Measurements from ENCODE around the gene NCEH1. TPM values are rescaled to one million over a fixed set of nuclear protein-coding genes. Genes with fewer than 3 reads are reported as not detected.

The NCEH1 gene
- total RNA-seq, 1 experiment from 2014 or later = 4.7 TPM

DNA sequence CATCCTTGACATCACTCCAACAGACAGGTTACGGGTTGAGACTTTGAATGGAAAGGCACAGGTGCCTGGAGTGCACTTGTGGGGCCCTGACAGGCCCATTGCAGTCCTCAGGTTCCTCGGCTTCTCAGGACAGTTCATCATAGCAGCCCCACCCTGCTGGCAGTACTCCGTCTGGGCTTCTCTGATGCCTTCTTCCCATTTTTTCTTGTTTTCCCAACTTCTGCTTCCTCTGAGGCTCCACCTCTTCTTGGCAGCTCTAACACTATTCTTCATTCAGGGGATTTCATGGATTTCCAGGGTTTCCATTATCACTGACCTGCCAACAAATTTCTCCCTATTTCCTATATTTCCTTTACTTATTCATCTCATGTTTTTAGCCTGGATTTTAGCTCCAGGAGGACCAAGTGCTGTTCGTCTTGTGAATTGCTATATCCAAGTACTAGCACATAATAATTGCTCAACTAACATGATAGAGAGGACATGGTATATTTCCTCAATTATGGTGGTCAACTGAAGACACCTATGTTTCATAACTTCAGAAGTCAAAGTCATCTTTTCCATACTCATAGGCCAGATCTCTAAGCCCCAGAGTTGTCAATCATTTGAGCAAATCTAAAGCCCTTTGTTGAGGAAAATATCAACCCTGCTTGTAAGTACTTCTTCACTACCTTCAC lies 16.2 kb downstream of the NCEH1 start:
- no peaks in the 10 kb centered on the region for H3K36me3 ChIP-seq (ENCODE audit: insufficient read depth, low read length)
- no peak overlapping the region for H3K4me3 ChIP-seq (ENCODE audit: low read length)
- H3K79me2 ChIP-seq (ENCODE audit: low read length) = no peaks in the 10 kb centered on the region
- H3K27me3 ChIP-seq (ENCODE audit: low read length) = no peaks in the 10 kb centered on the region
- no peak overlapping the region for H2AFZ ChIP-seq (ENCODE audit: low read length)
- no peak overlapping the region for H3K9ac ChIP-seq (ENCODE audit: low read length)
- no peaks in the 10 kb centered on the region for H3K9me2 ChIP-seq (replicated peaks; ENCODE audit: insufficient read depth, low read length)
- no peak for DNase-seq
- peaks cover 11% of the 10 kb centered on the region for H4K20me1 ChIP-seq (ENCODE audit: insufficient read depth, low read depth, low read length)
- H3K4me2 ChIP-seq (ENCODE audit: low read depth, low read length, poor library complexity, severe bottlenecking) = no peak overlapping the region
- no peaks in the 10 kb centered on the region for H3K9me3 ChIP-seq (ENCODE audit: low read length)
- no peak overlapping the region for H3K27ac ChIP-seq (ENCODE audit: low read length)
- no peaks in the 10 kb centered on the region for H3K4me1 ChIP-seq (ENCODE audit: low read length)

DNA sequence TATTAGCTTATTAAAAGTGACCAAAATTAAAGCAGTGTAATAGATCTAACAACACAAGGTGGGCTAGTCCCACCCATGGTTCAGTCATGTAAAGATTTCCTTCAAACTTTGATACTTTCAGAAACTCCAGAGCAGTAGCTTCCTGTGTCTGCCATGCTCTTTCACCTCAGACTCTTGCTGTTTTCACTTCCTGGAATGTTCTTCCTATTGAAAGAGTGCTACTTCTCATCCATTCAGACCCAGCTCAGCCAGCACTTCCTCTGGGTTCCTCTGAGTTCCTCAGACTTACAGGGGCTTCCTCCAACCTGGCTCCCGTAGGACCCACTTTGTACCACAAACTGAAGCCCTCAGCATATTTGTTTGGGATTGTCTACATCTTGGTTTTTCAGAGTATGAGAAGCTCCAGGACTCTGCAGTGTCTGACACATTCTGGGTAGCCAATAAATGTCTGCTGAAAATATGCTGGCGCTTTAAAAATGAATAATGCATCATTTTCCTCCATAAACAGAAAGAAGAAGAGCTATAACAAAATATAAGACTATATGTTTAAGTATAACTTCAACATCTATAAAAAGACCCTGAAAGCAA lies 18.0 kb downstream of the NCEH1 start:
- Histone ChIP-seq H3K4me1 (ENCODE audit: low read length) (no peaks in the 10 kb centered on the region), H3K79me2 (ENCODE audit: low read length) (no peaks in the 10 kb centered on the region), H2AFZ (ENCODE audit: low read length) (no peak overlapping the region), H3K27me3 (ENCODE audit: low read length) (no peaks in the 10 kb centered on the region), H4K20me1 (ENCODE audit: insufficient read depth, low read depth, low read length) (peaks cover 5% of the 10 kb centered on the region), H3K4me3 (ENCODE audit: low read length) (no peak overlapping the region), H3K36me3 (ENCODE audit: insufficient read depth, low read length) (no peaks in the 10 kb centered on the region), H3K9me3 (ENCODE audit: low read length) (no peaks in the 10 kb centered on the region), H3K9me2 (replicated peaks; ENCODE audit: insufficient read depth, low read length) (no peaks in the 10 kb centered on the region), H3K9ac (ENCODE audit: low read length) (no peak overlapping the region), H3K4me2 (ENCODE audit: low read depth, low read length, poor library complexity, severe bottlenecking) (no peak overlapping the region), H3K27ac (ENCODE audit: low read length) (no peak overlapping the region)
- DNase-seq = no peak

DNA sequence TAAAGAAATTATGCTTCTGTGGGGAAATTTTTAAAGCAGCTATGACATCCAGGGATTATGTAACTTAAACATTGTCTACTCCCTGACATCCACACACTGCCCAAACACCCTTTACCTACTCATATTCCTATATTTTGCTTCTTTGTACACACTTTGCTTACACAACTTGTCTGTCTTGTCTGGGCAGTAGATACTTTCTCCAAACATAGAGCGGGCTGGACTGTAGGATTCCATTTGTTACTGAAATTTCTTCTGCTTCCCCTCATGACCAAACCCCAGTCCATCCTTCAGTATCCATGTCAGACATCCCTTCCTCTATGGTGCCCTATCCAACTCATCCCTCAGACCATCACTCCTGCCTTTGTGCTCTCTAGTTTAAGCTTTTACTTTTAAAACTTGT lies 19.9 kb downstream of the NCEH1 start:
- no peak for DNase-seq
- no peaks in the 10 kb centered on the region for H3K79me2 ChIP-seq (ENCODE audit: low read length)
- peaks cover 8% of the 10 kb centered on the region for H4K20me1 ChIP-seq (ENCODE audit: insufficient read depth, low read depth, low read length)
- no peak overlapping the region for H3K4me2 ChIP-seq (ENCODE audit: low read depth, low read length, poor library complexity, severe bottlenecking)
- no peak overlapping the region for H3K27ac ChIP-seq (ENCODE audit: low read length)
- H3K4me3 ChIP-seq (ENCODE audit: low read length) = no peak overlapping the region
- H3K36me3 ChIP-seq (ENCODE audit: insufficient read depth, low read length) = no peaks in the 10 kb centered on the region
- H3K4me1 ChIP-seq (ENCODE audit: low read length) = no peaks in the 10 kb centered on the region
- no peak overlapping the region for H2AFZ ChIP-seq (ENCODE audit: low read length)
- H3K9me3 ChIP-seq (ENCODE audit: low read length) = no peaks in the 10 kb centered on the region
- H3K9ac ChIP-seq (ENCODE audit: low read length) = no peak overlapping the region
- no peaks in the 10 kb centered on the region for H3K27me3 ChIP-seq (ENCODE audit: low read length)
- no peaks in the 10 kb centered on the region for H3K9me2 ChIP-seq (replicated peaks; ENCODE audit: insufficient read depth, low read length)

DNA sequence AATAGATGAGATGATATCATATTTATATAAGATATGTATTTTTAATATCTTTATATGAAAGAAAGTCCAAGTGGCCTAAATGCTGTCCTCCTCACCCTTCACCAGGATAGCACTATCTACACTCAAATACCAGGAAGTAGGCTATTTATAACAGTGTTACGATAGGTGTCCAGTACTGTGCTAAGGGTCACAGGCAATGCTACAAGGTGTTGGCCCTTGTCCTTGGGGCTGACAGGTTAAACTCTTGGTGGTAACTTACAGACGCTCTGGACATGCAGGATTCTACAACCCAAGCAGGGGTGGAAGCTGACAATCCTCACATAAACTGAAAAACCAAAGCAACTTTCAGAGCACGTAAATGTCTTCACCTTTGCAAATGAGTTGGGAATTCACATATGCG lies 22.3 kb downstream of the NCEH1 start:
- no peak overlapping the region for H3K4me2 ChIP-seq (ENCODE audit: low read depth, low read length, poor library complexity, severe bottlenecking)
- 0 out of 2 replicates have a peak, but pooled peaks cover 4% of the 10 kb centered on the region for H4K20me1 ChIP-seq (ENCODE audit: insufficient read depth, low read depth, low read length)
- H3K27me3 ChIP-seq (ENCODE audit: low read length) = no peaks in the 10 kb centered on the region
- H3K79me2 ChIP-seq (ENCODE audit: low read length) = no peaks in the 10 kb centered on the region
- H2AFZ ChIP-seq (ENCODE audit: low read length) = no peak overlapping the region
- H3K4me3 ChIP-seq (ENCODE audit: low read length) = no peak overlapping the region
- H3K4me1 ChIP-seq (ENCODE audit: low read length) = no peaks in the 10 kb centered on the region
- H3K27ac ChIP-seq (ENCODE audit: low read length) = no peak overlapping the region
- no peaks in the 10 kb centered on the region for H3K9me2 ChIP-seq (replicated peaks; ENCODE audit: insufficient read depth, low read length)
- H3K9me3 ChIP-seq (ENCODE audit: low read length) = no peaks in the 10 kb centered on the region
- H3K9ac ChIP-seq (ENCODE audit: low read length) = no peak overlapping the region
- no peak for DNase-seq
- no peaks in the 10 kb centered on the region for H3K36me3 ChIP-seq (ENCODE audit: insufficient read depth, low read length)

DNA sequence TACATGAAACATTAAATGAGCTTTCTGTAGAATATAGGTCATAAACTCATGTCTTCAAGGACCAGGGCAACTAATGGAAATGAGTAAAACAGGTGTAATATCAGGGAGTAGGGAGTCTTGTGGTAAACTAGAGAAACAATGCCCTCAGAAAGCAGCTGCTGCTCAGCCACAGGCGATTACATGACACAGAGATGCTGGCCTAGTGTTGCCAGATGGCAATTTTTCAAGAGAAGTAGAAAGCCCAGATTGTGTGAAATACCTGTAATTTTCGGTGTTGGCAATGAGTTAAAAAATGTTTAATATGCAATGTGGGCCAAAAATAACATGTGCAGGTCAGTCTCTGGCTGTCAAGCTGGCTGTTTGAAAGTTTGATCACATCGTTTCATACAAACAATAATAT lies 23.4 kb downstream of the NCEH1 start:
- Histone ChIP-seq H3K79me2 (ENCODE audit: low read length) (no peaks in the 10 kb centered on the region), H3K4me1 (ENCODE audit: low read length) (no peaks in the 10 kb centered on the region), H3K4me3 (ENCODE audit: low read length) (no peak overlapping the region), H3K27me3 (ENCODE audit: low read length) (no peaks in the 10 kb centered on the region), H3K27ac (ENCODE audit: low read length) (no peak overlapping the region), H3K9ac (ENCODE audit: low read length) (no peak overlapping the region), H3K9me3 (ENCODE audit: low read length) (no peaks in the 10 kb centered on the region), H3K36me3 (ENCODE audit: insufficient read depth, low read length) (no peaks in the 10 kb centered on the region), H4K20me1 (ENCODE audit: insufficient read depth, low read depth, low read length) (0 out of 2 replicates have a peak, but pooled peaks cover 4% of the 10 kb centered on the region), H3K4me2 (ENCODE audit: low read depth, low read length, poor library complexity, severe bottlenecking) (no peak overlapping the region), H2AFZ (ENCODE audit: low read length) (no peak overlapping the region), H3K9me2 (replicated peaks; ENCODE audit: insufficient read depth, low read length) (no peaks in the 10 kb centered on the region)
- no peak for DNase-seq

DNA sequence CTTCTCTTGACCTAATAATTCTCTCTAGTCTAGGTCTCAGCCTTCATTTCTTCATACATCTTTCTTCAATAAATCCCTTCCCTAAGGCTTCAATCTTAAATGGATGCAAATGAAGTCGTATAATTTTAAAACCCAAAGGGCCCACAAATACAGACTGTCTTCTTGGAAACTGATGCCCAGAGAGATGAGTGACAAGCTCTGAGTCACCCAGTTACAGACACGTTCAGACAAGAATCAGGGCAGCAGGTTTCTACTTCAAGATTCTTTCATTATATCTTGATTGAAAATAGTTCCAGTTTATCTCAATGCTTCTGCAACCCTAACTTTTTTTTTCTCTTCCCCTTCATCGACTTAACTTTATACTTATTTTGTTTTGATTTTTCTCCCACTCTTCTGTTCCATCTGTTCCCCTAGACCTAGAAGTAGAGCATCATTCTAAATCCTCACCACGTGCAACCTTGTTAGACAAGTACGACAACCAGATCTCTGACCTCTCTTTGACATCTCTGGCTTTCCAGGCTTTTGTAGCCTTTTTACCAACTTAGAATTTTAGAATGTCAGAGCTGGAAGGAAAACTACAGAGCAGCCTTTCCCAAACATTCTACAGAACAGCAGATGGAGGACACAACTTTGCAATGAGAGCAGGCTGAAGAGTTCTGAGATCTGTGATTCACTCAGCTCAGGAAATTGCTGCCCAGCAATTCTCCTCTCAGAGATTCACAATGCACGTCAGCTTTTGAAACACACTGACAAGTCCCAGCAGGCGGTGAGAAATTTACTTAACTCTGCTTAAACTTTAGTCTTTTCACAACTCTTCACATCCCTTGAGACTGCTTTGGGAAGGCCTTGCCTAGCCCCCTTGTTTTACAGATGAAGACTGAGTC lies 25.3 kb downstream of the NCEH1 start:
- Histone ChIP-seq H3K9me2 (replicated peaks; ENCODE audit: insufficient read depth, low read length) (no peaks in the 10 kb centered on the region), H3K4me2 (ENCODE audit: low read depth, low read length, poor library complexity, severe bottlenecking) (no peak overlapping the region), H3K27ac (ENCODE audit: low read length) (no peak overlapping the region), H3K27me3 (ENCODE audit: low read length) (no peaks in the 10 kb centered on the region), H3K4me1 (ENCODE audit: low read length) (no peaks in the 10 kb centered on the region), H3K79me2 (ENCODE audit: low read length) (no peaks in the 10 kb centered on the region), H2AFZ (ENCODE audit: low read length) (no peak overlapping the region), H3K4me3 (ENCODE audit: low read length) (no peak overlapping the region), H4K20me1 (ENCODE audit: insufficient read depth, low read depth, low read length) (0 out of 2 replicates have a peak, but pooled peaks cover 4% of the 10 kb centered on the region), H3K36me3 (ENCODE audit: insufficient read depth, low read length) (no peaks in the 10 kb centered on the region), H3K9me3 (ENCODE audit: low read length) (no peaks in the 10 kb centered on the region), H3K9ac (ENCODE audit: low read length) (no peak overlapping the region)
- DNase-seq = no peak

DNA sequence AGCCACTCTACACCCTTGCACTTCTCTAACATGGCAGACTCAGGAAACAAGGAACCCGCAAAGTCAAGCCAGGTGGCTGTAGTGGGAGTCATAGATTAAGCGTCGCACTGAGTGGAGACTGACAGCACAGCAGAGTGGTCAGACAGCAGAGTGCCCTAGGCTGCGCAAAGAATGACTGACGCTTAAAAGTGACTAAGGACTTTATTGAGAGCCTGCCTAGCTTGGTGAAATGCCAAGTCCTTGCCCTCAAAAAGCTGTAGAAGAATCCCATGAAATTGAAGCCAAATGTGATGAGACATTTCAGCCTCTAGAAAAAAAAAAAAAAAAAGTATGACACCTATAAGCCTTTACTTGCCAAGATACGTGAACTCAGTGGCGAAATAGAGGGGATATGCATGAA lies 30.2 kb downstream of the NCEH1 start:
- H3K27ac ChIP-seq (ENCODE audit: low read length) = no peak overlapping the region
- no peak overlapping the region for H3K4me2 ChIP-seq (ENCODE audit: low read depth, low read length, poor library complexity, severe bottlenecking)
- H3K9me3 ChIP-seq (ENCODE audit: low read length) = no peaks in the 10 kb centered on the region
- H3K9ac ChIP-seq (ENCODE audit: low read length) = no peak overlapping the region
- H4K20me1 ChIP-seq (ENCODE audit: insufficient read depth, low read depth, low read length) = peaks cover 5% of the 10 kb centered on the region; the same call in 1 of the 2 replicates
- H3K36me3 ChIP-seq (ENCODE audit: insufficient read depth, low read length) = no peaks in the 10 kb centered on the region
- no peak overlapping the region for H3K4me3 ChIP-seq (ENCODE audit: low read length)
- no peaks in the 10 kb centered on the region for H3K27me3 ChIP-seq (ENCODE audit: low read length)
- no peak for DNase-seq
- no peaks in the 10 kb centered on the region for H3K4me1 ChIP-seq (ENCODE audit: low read length)
- no peaks in the 10 kb centered on the region for H3K9me2 ChIP-seq (replicated peaks; ENCODE audit: insufficient read depth, low read length)
- H2AFZ ChIP-seq (ENCODE audit: low read length) = no peak overlapping the region
- no peaks in the 10 kb centered on the region for H3K79me2 ChIP-seq (ENCODE audit: low read length)

DNA sequence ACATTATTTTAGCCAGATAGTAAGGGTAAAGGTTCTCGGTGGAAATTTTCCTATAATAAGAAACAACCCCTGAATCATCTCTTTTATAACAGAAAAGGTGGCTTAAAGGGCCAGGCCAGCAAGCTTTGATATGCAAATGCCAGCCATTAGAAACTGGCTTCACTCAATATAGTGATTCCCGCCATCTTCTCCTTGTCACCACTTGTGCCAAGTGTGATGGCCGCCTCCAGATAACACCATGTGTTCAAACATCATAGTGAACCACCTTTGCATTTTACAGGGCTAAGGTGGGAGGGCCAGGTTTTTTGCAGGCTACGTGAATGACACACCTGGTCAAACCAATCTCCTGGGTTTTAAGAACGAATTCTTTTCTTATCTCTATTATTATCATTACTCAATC lies 31.3 kb downstream of the NCEH1 start:
- Histone ChIP-seq H3K4me3 (ENCODE audit: low read length) (no peak overlapping the region), H2AFZ (ENCODE audit: low read length) (no peak overlapping the region), H4K20me1 (ENCODE audit: insufficient read depth, low read depth, low read length) (peaks cover 5% of the 10 kb centered on the region; the same call in 1 of the 2 replicates), H3K27me3 (ENCODE audit: low read length) (no peaks in the 10 kb centered on the region), H3K9ac (ENCODE audit: low read length) (no peak overlapping the region), H3K79me2 (ENCODE audit: low read length) (no peaks in the 10 kb centered on the region), H3K27ac (ENCODE audit: low read length) (no peak overlapping the region), H3K4me2 (ENCODE audit: low read depth, low read length, poor library complexity, severe bottlenecking) (no peak overlapping the region), H3K9me2 (replicated peaks; ENCODE audit: insufficient read depth, low read length) (no peaks in the 10 kb centered on the region), H3K36me3 (ENCODE audit: insufficient read depth, low read length) (no peaks in the 10 kb centered on the region), H3K4me1 (ENCODE audit: low read length) (no peaks in the 10 kb centered on the region), H3K9me3 (ENCODE audit: low read length) (no peaks in the 10 kb centered on the region)
- no peak for DNase-seq

Measured in Karpas-422 (cell line).